Measurements from ENCODE around the gene CCDC17. TPM values are rescaled to one million over a fixed set of nuclear protein-coding genes. Genes with fewer than 3 reads are reported as not detected.

CCDC17 gene
- total RNA-seq, 4 donors from 2014 or later: 0.38 to 3.6 (median 2.4) TPM

GRCh38 chr1:45643978-45644377 is 20.1 kb upstream of the CCDC17 start:
- TF ChIP-seq POLR2A (IDR thresholded peaks at IDR 0.05) (no peak), CTCF (IDR thresholded peaks at IDR 0.05) (peak in 1 of 6 experiments; percentile 27)

GRCh38 chr1:45643321-45643720 is 19.5 kb upstream of the CCDC17 start:
- WGBS, 2 donors: 81 to 84% methylated on average over 5 of the region's 5 CpGs
- H3K36me3 ChIP-seq: peaks cover 5 to 89% (median 17%) of the 10 kb centered on the region in 3 donors
- intact Hi-C loops (cut with DNase I): no loop called here
- peaks cover 0 to 23% (median 8%) of the 10 kb centered on the region in 3 donors for H3K4me1 ChIP-seq
- H3K9me3 ChIP-seq: no peaks in the 10 kb centered on the region
- no peak for TF ChIP-seq CTCF (IDR thresholded peaks at IDR 0.05)
- H3K27ac ChIP-seq: no peak overlapping the region
- H3K27me3 ChIP-seq: no peaks in the 10 kb centered on the region
- no peak overlapping the region for H3K4me3 ChIP-seq
- DNase-seq: no peak

More at GRCh38 chr1:45643978-45644377, 20.1 kb upstream of the CCDC17 start:
- intact Hi-C loops (cut with DNase I): no loop called here
- peaks cover 2 to 89% (median 11%) of the 10 kb centered on the region in 3 donors for H3K36me3 ChIP-seq
- peaks cover 0 to 24% (median 8%) of the 10 kb centered on the region in 3 donors for H3K4me1 ChIP-seq
- H3K27me3 ChIP-seq: no peaks in the 10 kb centered on the region
- H3K9me3 ChIP-seq: no peaks in the 10 kb centered on the region
- H3K27ac ChIP-seq: peak overlapping the region in 3 of 4 donors; percentile 17 to 40 (median 35)
- DNase-seq: no peak
- H3K4me3 ChIP-seq: no peak overlapping the region

GRCh38 chr1:45640293-45640692 is 16.4 kb upstream of the CCDC17 start:
- H3K27ac ChIP-seq: peak overlapping the region in 1 of 4 donors; percentile 36
- peaks cover 5 to 98% (median 36%) of the 10 kb centered on the region in 3 donors for H3K36me3 ChIP-seq
- H3K4me1 ChIP-seq: peaks cover 0 to 10% (median 0%) of the 10 kb centered on the region in 3 donors
- no peak overlapping the region for H3K4me3 ChIP-seq
- TF ChIP-seq CTCF (IDR thresholded peaks at IDR 0.05): no peak
- TF ChIP-seq POLR2A (IDR thresholded peaks at IDR 0.05): no peak
- intact Hi-C loops (cut with DNase I): no loop called here
- DNase-seq: no peak
- no peaks in the 10 kb centered on the region for H3K27me3 ChIP-seq
- no peaks in the 10 kb centered on the region for H3K9me3 ChIP-seq
- 92 to 100% methylated on average over 1 of the region's 1 CpG for WGBS, 2 donors

GRCh38 chr1:45635211-45635610 is 11.4 kb upstream of the CCDC17 start:
- H3K27ac ChIP-seq: no peak overlapping the region
- whole genome bisulfite sequencing, 2 donors: 75 to 83% methylated on average over 1 of the region's 1 CpG
- no peaks in the 10 kb centered on the region for H3K9me3 ChIP-seq
- no peak overlapping the region for H3K4me3 ChIP-seq
- H3K36me3 ChIP-seq: peaks cover 11 to 100% (median 81%) of the 10 kb centered on the region in 3 donors
- H3K4me1 ChIP-seq: peaks cover 0 to under 1% (median 0%) of the 10 kb centered on the region in 3 donors
- TF ChIP-seq POLR2A (IDR thresholded peaks at IDR 0.05): no peak
- TF ChIP-seq CTCF (IDR thresholded peaks at IDR 0.05): no peak
- H3K27me3 ChIP-seq: no peaks in the 10 kb centered on the region
- intact Hi-C loops (cut with DNase I): no loop called here
- DNase-seq: no peak

GRCh38 chr1:45630429-45630828 is 6.6 kb upstream of the CCDC17 start:
- Histone ChIP-seq H3K27me3 (no peaks in the 10 kb centered on the region), H3K36me3 (peaks cover 20 to 100% (median 80%) of the 10 kb centered on the region in 3 donors), H3K27ac (no peak overlapping the region), H3K9me3 (no peaks in the 10 kb centered on the region), H3K4me1 (peaks cover 0 to 6% (median 0%) of the 10 kb centered on the region in 3 donors), H3K4me3 (no peak overlapping the region)
- TF ChIP-seq CTCF (IDR thresholded peaks at IDR 0.05) (no peak), POLR2A (IDR thresholded peaks at IDR 0.05) (no peak)
- no peak for DNase-seq
- 89% methylated on average over 1 of the region's 1 CpG for WGBS, 2 donors
- intact Hi-C loops (cut with DNase I): no loop called here

All from esophagus squamous epithelium (tissue), 5 donors.